HG02840 (cell line): ENCODE measurements around the gene SH2D3C.
A peak's percentile ranks its signal among the peaks of the same experiment; 100 is the strongest.

Source experiments
- ATAC-seq: cut with Tn5 transposase; IDR thresholded peaks from one replicate; pipeline ENCODE4 v1.9.1; 2021; ENCODE audit warnings: mild to moderate bottlenecking, moderate library complexity, moderate number of reproducible peaks; ENCODE audit not compliant: unreplicated experiment, low FRiP score

The SH2D3C gene

DNA sequence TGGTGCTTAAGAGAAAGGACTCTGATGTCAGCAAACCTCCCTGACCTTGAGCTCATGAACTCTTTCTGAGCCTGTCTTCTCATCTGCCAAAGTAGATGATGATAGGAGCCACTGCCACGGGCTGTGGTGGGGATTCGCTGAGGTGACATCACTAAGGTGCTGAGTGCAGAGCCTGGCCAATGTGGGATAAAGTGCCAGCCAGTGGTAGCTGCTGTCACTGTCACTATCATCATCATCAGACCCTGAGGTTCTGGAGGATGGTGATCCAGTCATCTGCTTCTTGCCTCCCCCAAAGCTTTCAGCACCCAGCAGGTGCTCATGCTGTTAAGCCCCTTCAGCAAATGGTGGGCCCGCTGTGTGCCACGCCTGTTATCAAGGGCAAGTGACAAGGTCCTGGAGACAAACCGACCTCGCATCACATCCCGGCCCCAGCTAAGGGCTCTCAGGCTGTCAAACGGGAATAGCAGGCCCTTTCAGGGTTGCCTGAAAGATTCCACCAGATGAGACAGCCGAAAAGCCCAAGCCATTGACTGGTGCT lies 30.6 kb upstream of the SH2D3C start:
- no peak for ATAC-seq

GRCh38 chr9:127808347-127809001 lies 30.0 kb upstream of the SH2D3C start:
- ATAC-seq: no peak

DNA sequence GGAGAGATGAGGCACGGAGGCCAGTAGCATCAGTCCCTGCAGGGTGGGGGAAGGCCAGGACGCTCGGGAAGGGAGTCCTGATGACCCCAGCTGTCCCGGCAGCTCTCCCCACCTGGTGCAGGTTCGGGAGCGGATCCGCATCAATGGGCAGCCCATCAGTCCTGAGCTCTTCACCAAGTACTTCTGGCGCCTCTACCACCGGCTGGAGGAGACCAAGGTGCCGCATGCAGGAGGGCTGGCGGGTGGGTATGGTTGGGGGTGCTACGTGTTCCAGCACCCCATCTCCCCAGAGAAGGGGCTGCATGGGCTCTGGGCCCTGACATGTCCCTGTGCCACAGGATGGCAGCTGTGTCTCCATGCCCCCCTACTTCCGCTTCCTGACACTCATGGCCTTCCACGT lies 28.4 kb upstream of the SH2D3C start:
- ATAC-seq: no peak

DNA sequence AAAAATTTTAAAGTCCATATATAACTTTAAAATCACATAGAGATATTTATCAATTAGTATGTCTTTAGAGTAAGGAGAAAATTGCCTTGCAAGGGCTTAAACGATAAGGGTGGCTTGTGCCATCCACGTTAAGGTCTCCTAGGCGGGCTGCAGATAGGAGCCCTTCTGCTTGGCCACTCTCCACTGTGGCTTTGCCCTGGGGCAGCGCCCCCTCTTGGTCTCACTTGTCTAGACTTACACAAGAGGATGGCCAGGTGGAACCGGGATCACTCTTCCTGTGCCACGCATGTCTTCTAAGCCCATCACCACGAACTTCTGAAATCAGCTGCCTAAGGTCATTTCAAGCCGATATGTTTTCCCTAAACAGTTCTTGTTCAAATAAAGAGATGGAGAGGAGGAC lies 27.2 kb upstream of the SH2D3C start:
- ATAC-seq: no peak

- ATAC-seq: no peak
Measured at GRCh38 chr9:127803507-127804352, 25.3 kb upstream of the SH2D3C start.

- peak; percentile 74 for ATAC-seq
Measured at GRCh38 chr9:127802576-127803443, 24.3 kb upstream of the SH2D3C start, which contains the start of gene FPGS. Gene FPGS, plus strand, starts transcription at chr9:127802882. Its CDS starts 43 bp downstream, at chr9:127802925.

GRCh38 chr9:127801955-127802575 lies 23.6 kb upstream of the SH2D3C start:
- ATAC-seq: peak; percentile 28

GRCh38 chr9:127796852-127797370 lies 18.4 kb upstream of the SH2D3C start:
- no peak for ATAC-seq

GRCh38 chr9:127796225-127796813 lies 17.9 kb upstream of the SH2D3C start:
- no peak for ATAC-seq

DNA sequence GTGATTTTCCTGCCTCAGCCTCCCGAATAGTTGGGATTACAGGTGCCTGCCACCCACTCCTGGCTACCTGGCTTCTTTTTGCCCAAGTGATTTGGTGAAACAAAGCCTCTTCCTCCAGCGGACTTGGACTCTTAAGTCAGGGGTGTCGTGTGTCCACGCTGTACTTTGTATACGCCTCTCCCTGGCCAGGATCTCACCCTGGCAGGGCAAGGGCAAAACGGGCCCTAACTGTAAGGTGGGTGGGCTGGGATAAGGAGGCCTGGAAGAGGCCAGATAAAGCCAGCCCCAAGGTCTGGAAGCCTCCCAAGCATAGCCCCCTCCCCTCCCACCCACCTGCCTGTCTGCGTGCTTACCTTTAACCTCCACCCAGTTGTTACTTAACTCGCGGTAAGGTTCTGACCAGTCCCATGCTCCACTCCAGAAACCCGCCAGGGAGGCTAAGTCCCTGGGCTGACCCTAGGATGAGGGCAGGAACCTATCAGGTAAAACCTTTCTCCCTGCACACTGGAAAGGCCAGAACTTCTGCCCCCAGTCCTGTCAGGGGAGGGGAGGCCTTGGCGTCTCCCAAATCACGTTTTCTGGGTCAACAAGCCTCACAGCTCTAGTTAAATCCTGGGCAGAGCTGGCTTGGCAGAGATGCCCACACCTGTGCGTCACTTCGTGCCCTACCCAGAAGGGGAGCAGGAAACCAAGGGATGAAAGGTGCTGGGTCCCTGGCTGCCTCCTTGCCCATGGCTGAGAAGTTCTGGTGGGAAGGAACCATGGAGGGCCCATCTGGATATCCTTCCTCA lies 15.7 kb upstream of the SH2D3C start:
- ATAC-seq: no peak

DNA sequence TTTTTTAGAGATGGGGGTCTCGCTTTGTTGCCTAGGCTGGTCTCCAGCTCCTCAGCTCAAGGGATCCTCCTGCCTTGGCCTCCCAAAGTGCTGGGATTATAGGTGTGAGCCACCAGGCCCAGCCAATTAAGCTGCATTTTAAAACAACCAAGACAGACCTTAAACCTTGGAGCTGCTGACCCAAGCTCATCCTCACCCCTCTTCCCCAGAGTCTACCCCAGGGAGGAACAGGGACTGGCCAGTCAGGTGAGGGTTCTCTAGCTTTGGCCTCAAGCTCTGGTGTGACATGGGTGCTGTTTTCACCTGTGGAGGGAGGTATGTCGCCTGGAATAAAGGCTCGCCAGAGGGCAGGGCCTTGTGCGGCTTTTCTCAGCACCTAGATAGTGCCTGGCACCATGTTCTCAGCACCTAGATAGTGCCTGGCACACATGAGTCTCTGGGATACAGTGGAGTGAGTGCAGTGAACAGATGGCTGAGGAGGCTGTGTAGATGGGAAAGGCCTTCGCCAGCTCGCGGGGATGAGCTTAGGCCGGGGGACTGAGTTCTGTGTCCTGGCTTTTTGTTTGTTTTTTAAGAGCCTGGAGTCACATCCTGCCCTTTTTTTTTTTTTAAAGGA lies 14.7 kb upstream of the SH2D3C start:
- ATAC-seq: no peak

DNA sequence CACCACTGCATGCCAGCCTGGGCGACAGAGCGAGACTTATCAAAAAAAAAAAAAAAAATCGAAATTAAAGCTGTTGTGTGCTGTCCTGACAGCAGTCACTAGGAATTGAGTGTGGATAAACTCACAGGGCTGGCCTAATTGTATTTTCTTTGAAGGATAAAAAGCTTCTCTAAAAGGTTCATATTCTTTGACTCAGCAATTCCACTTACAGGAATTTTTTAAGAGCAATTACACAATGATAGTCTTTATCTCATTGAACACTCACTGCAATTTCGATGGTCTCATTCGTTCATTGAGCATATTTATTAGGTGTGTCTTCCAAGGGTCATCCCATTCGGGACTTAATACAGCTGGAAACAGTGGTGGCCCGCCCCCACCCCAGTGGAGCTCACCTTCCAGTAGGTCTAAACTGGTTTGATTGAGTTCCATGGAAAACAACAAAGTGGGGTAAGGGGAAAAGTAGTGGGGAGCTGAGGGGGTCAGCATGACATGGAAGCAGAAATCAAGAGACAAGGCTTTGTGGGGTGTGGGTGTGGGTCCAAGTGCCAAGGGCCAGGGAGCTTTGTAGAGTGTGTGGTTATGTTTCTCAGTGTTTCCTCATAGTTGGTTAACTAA lies 14.1 kb upstream of the SH2D3C start:
- ATAC-seq: no peak

DNA sequence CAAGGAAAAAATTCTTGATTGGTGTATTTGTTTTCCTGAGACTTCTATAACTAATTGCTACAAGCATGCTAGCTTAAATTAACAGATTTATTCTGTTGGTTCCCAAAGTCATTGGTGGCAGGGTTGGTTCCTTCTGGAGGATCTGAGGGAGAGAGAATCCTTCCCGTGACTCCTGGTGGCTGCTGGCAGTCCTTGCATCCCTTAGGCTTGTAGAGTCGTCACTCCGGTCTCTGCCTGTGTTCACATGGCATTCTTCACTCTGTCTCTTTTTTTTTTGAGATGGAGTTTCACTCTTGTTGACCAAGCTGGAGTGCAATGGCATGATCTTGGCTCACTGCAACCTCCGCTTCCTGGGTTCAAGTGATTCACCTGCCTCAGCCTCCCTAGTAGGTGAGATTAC lies 12.6 kb upstream of the SH2D3C start:
- ATAC-seq: no peak

GRCh38 chr9:127790094-127790855 lies 11.8 kb upstream of the SH2D3C start:
- ATAC-seq: no peak

- ATAC-seq: no peak
Measured at GRCh38 chr9:127789179-127789578, 10.7 kb upstream of the SH2D3C start.

DNA sequence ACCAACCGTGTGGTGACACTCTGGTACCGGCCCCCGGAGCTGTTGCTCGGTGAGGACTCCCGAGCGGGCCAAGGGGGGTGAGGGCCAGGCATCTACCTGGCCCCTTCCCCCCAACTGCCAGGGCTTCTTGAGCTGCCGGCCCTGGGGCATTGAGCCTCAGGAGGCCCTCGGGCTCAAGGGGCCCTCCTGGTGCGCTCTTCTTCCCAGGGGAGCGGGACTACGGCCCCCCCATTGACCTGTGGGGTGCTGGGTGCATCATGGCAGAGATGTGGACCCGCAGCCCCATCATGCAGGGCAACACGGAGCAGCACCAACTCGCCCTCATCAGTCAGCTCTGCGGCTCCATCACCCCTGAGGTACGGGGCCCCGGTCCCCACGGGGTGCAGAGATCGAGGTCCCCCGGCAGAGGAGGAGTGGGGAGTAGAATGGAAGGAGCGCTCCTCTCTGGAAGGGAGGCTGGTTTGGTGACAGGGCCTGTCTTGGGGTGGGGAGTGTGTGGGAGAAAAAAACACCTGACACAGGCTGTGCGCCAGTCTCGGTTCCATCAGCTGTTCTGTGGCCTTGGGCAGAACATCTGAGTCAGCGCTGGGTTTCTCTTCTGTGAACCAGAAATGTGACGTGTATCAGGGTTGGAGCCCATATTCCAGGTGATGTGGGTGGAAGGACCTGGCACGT lies 10.0 kb upstream of the SH2D3C start:
- no peak for ATAC-seq

- no peak for ATAC-seq
Measured at GRCh38 chr9:127786773-127787104, 8.3 kb upstream of the SH2D3C start.
